ENCODE results near the gene L1CAM.

The L1CAM gene

DNA sequence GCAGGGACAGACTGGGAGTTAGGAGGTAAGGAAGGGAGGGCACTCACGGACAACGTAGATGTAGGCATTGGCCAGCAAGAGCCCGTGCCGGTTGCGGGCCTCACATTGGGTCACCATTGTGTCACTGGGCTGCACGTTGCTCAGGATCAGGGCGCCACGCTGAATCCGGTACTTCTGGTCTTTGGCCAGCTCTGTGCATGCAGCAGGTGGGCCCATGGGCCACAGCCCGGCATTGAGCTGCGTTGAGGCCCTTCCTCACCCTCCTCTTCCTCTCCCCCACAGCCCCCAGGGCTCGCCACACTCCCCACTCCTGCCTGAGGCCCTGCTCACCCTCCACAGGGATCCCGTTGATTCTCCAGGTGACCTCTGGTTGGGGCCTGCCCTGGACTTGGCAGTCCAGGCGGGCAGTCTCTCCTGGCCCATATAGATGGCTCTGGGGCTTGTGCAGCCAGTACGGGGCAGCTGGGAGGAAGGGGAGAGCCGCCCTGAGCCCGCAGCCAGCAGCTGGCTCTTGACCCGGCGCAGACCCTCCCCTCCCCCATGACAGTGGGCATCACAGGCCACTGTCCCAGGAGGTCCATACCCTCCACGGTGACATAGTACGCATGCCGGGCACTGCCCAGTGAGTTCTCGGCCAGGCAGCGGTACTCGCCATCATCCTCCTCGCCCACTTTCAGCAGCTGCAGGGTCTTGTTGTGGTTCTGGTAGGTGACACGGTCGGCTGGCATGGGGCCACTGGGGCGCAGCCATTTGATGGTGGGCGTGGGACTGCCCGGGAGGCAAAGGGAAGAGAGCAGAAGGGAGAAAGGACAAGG lies 16.3 kb downstream of the L1CAM start:
- no peak for ATAC-seq
- Mint-ChIP-seq H3K9me3 (no peaks in the 10 kb centered on the region), H3K27ac (no peak overlapping the region)

DNA sequence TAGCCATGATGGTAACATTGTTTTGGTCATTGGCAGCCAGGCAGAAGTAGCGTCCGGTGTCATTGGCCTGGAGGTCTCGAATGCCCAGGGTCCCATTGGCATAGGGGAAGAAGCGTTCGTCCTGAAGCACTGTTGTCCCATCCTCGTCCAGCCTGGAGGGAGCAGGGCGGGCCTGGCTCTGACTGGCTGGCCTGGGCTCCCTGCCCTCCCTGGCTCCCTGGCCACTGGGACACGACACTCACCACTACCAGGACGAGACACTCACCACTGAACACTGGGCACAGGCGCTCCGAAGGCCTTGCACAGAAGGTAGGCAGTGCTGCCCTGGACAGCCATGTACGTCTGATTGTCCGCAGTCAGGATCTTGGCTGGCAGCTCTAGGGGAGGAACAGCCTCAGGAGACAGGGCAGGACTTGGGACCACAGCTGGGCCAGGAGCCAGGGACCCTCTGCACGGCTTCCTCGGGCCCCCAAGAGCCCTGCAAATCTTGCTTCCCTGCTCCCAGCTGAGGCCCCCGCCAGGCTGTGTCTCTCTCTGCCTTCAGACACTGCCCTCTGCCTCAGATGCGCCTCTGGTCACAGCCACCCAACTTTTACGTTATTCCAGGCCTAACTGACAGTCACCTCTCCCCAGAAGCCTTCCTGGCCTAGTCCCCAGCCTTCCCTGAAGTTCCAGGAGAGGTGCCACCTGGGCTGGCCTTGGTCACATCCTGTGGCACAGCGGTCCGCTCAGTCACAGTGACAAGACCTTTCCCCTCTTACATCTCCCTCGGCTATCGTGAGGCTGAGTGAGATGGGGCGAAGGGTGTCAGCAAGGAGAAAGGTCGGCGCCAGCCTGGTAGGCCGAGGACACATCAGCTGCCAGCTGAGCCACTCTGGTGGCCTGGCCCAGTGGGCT lies 17.1 kb downstream of the L1CAM start:
- no peaks in the 10 kb centered on the region for H3K9me3 Mint-ChIP-seq
- H3K36me3 Mint-ChIP-seq, result peaks cover 5% of the 10 kb centered on the region
- ATAC-seq (no peak), DNase-seq (ENCODE audit: low spot score in 2 of 2) (no peak)
- peaks cover 8% of the 10 kb centered on the region for H3K4me1 Mint-ChIP-seq
- no peak overlapping the region for H3K27ac Mint-ChIP-seq
- H3K4me3 Mint-ChIP-seq, result no peak overlapping the region

More for the DNA sequence above, 16.3 kb downstream of the L1CAM start:
- Mint-ChIP-seq H3K4me3 (no peak overlapping the region), H3K4me1 (peaks cover 14% of the 10 kb centered on the region), H3K36me3 (peaks cover 11% of the 10 kb centered on the region)
- DNase-seq (ENCODE audit: low spot score in 2 of 2), result no peak

DNA sequence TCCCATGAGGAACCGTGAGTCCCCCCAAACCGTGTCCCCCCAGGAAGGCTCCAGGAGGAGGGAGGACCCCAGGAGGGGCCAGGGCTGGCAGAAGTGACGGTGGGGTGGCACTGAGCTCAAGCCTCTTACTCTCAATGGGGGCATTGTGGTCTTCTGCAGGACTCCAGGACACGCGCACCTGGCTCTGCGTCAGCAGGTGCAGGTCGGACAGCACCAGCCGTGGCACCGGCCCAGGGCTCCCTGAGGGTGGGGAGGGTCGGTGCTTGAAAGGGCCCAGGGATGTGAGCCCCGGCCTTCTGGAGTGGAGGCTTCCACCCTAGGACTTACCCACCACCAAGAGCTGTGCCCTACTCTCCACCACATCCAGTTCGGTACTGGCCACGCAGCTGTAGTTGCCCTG lies 18.3 kb downstream of the L1CAM start:
- Mint-ChIP-seq H3K27ac (no peak overlapping the region), H3K4me3 (no peak overlapping the region), H3K4me1 (peaks cover 6% of the 10 kb centered on the region), H3K36me3 (peaks cover 4% of the 10 kb centered on the region), H3K9me3 (no peaks in the 10 kb centered on the region)
- no peak for DNase-seq (ENCODE audit: low spot score in 2 of 2)
- no peak for ATAC-seq

GRCh38 chrX:153867139-153867538 lies 18.8 kb downstream of the L1CAM start:
- DNase-seq (ENCODE audit: low spot score in 2 of 2), result no peak
- Mint-ChIP-seq H3K27ac (no peak overlapping the region), H3K36me3 (no peaks in the 10 kb centered on the region), H3K9me3 (no peaks in the 10 kb centered on the region), H3K4me3 (no peak overlapping the region), H3K4me1 (peaks cover under 1% of the 10 kb centered on the region)
- no peak for ATAC-seq

- no peak for ATAC-seq
- DNase-seq (ENCODE audit: low spot score in 2 of 2), result no peak
- H3K4me3 Mint-ChIP-seq, result no peak overlapping the region
- H3K36me3 Mint-ChIP-seq, result no peaks in the 10 kb centered on the region
- no peaks in the 10 kb centered on the region for H3K4me1 Mint-ChIP-seq
- H3K9me3 Mint-ChIP-seq, result no peaks in the 10 kb centered on the region
- H3K27ac Mint-ChIP-seq, result no peak overlapping the region
Observed at GRCh38 chrX:153866302-153867019, 19.5 kb downstream of the L1CAM start.

DNA sequence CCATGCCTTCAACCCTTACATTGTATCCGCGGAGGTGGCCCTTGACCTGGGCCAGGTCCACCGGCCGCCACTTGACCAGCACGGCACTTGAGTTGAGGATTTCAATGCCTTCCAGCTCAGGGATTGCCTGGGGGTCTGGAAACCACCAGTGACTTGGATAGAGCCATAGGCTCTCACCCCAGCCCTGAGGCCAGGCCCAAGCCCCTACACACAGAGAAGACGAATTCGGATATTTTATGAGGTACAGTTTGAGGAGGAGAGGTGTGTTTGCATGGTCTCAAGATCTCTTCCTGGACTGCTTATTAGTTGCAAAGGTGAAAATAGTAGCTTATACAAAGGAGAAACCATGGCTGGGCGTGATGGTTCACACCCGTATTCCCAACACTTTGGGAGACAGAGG lies 20.3 kb downstream of the L1CAM start:
- Mint-ChIP-seq H3K27ac (no peak overlapping the region), H3K36me3 (no peaks in the 10 kb centered on the region), H3K4me3 (no peak overlapping the region), H3K4me1 (no peaks in the 10 kb centered on the region), H3K9me3 (no peaks in the 10 kb centered on the region)
- DNase-seq (ENCODE audit: low spot score in 2 of 2) (no peak), ATAC-seq (no peak)

DNA sequence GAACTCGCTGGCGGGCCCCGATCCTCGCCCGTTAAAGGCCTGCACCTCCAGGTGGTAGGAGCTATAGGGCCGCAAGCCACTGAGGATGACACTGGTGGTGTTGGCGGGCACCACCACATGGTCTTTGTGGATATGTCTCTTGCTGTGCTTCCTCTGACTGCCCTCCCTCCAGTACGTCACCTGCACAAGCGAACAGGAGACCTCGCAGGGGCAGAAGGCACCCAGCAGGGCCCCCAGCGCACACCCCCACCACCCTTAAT lies 20.7 kb downstream of the L1CAM start:
- ATAC-seq (no peak), DNase-seq (ENCODE audit: low spot score in 2 of 2) (no peak)
- no peak overlapping the region for H3K4me3 Mint-ChIP-seq
- no peaks in the 10 kb centered on the region for H3K36me3 Mint-ChIP-seq
- no peak overlapping the region for H3K27ac Mint-ChIP-seq
- no peaks in the 10 kb centered on the region for H3K9me3 Mint-ChIP-seq
- H3K4me1 Mint-ChIP-seq, result no peaks in the 10 kb centered on the region

- no peak overlapping the region for H3K4me3 Mint-ChIP-seq
- ATAC-seq, result no peak
- H3K4me1 Mint-ChIP-seq, result no peaks in the 10 kb centered on the region
Observed at GRCh38 chrX:153864561-153865320, 21.2 kb downstream of the L1CAM start.

GRCh38 chrX:153864101-153864500 lies 21.9 kb downstream of the L1CAM start:
- no peak overlapping the region for H3K27ac Mint-ChIP-seq
- no peak for ATAC-seq
- no peak for DNase-seq (ENCODE audit: low spot score in 2 of 2)
- no peak overlapping the region for H3K4me3 Mint-ChIP-seq
- no peaks in the 10 kb centered on the region for H3K4me1 Mint-ChIP-seq
- H3K9me3 Mint-ChIP-seq, result no peaks in the 10 kb centered on the region
- H3K36me3 Mint-ChIP-seq, result no peaks in the 10 kb centered on the region

More at GRCh38 chrX:153864561-153865320, 21.2 kb downstream of the L1CAM start:
- no peaks in the 10 kb centered on the region for H3K9me3 Mint-ChIP-seq
- H3K27ac Mint-ChIP-seq, result no peak overlapping the region
- DNase-seq (ENCODE audit: low spot score in 2 of 2), result no peak
- no peaks in the 10 kb centered on the region for H3K36me3 Mint-ChIP-seq

- H3K4me1 Mint-ChIP-seq, result no peaks in the 10 kb centered on the region
- ATAC-seq, result no peak
- no peak overlapping the region for H3K4me3 Mint-ChIP-seq
- no peaks in the 10 kb centered on the region for H3K36me3 Mint-ChIP-seq
- no peak for DNase-seq (ENCODE audit: low spot score in 2 of 2)
- H3K27ac Mint-ChIP-seq, result no peak overlapping the region
- H3K9me3 Mint-ChIP-seq, result no peaks in the 10 kb centered on the region
Observed at GRCh38 chrX:153863251-153863991, 22.6 kb downstream of the L1CAM start.

DNA sequence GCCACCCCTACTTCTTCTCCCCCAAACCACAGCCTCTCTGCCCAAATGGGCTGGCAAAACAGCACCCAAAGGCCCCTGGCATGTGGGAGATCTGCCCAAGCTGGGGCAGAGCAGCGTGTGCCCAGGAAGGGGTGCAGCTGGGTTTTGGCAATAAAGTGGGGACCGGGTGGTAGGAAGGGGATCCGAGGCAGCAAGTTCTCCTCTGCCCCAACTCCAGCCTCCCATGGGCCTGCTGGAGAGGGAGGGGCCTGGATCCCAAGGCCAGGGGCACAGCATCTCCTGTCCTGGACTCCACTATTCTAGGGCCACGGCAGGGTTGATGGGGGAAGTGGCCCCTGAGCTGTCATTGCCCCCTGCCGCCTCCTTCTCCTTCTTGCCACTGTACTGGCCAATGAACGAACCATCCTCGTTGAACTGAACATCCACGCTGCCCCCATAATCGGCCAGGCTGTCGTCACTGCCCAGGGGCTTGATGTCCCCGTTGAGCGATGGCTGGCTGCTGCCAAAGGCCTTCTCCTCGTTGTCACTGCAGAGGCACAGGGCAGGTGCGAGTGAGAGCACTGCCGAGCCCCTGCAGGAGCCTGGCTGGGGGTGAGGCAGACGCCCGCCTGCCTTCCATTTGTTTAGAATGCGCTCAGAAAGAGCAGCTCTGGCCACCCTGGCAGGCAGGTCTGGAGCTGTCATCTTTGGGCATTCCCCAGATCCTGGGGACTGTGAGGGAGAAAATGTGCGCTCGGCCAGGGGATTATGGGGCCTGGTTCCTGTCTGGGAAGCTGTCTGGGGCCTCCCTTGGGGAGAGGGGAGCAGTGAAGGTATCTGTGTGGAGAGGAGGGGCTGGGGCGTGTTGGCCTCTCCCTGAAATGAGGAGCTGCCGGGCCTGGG lies 23.4 kb downstream of the L1CAM start:
- Mint-ChIP-seq H3K9me3 (no peaks in the 10 kb centered on the region), H3K36me3 (no peaks in the 10 kb centered on the region), H3K4me1 (peaks cover 2% of the 10 kb centered on the region), H3K4me3 (no peak overlapping the region), H3K27ac (no peak overlapping the region)
- no peak for ATAC-seq
- no peak for DNase-seq (ENCODE audit: low spot score in 2 of 2)

DNA sequence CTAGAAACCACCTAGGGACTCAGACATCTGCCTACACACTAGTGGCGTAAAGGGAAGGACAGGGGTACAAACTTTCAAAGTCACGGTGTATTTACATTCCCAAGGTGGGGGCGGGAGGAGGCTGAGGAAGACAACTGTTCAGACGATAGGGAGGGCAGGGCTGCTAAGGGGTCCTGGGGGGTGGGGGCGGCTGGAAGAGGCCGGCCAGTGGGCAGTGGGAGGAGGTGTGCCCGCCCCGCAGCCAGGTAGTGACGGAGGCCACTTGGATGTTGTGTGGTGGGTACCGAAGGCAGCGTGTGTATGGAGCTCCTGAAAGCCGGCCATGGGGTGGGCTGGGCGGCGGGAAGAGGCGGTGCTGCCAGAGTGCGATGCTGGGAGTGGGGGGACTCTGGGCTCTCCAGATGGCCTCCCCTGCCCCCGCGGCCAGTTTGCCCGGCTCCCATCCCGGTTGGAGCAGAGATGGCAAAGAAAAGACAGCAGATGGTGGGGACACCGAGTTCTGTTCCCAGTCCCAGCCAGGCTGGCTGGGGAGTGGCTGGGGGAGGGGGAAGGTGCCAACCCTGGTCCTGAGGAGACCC lies 24.2 kb downstream of the L1CAM start:
- Mint-ChIP-seq H3K4me3 (no peak overlapping the region), H3K9me3 (no peaks in the 10 kb centered on the region), H3K27ac (no peak overlapping the region), H3K36me3 (no peaks in the 10 kb centered on the region), H3K4me1 (peaks cover 10% of the 10 kb centered on the region)
- DNase-seq (ENCODE audit: low spot score in 2 of 2) (no peak), ATAC-seq (no peak)

DNA sequence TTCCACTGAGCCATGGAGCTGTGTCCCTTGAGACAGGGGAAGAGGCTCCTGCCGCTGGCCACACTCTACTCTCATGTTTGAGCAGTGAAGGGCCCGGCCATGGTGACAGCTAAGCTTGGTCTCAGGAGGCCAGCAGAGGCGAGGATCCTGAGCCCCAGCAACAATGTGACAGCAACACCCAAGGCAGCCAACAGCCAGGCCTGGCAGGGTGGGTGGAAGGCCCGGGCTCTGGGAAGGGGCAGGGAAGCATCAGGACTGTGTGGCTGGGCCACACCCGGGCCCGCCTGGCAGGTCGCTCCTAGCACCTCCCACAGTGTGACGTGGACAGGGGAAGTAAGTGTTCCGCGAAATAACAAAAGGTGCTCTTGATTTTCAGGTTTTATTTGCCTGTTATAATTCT lies 24.8 kb downstream of the L1CAM start:
- Mint-ChIP-seq H3K4me1 (peaks cover 11% of the 10 kb centered on the region), H3K27ac (no peak overlapping the region), H3K4me3 (no peak overlapping the region), H3K9me3 (no peaks in the 10 kb centered on the region), H3K36me3 (no peaks in the 10 kb centered on the region)
- DNase-seq (ENCODE audit: low spot score in 2 of 2) (no peak), ATAC-seq (no peak)
